GM23248 (cell line): ENCODE measurements around the gene IGF1R.

ENCODE experiments used
- EZH2 ChIP-seq: fragments of 200-600 bp; sonication (generic); IDR thresholded peaks from 2 replicates; pipeline ENCODE4 v1.6.1; 2018; ENCODE audit warnings: antibody characterized with exemption, mild to moderate bottlenecking; ENCODE audit not compliant: insufficient read depth, poor library complexity, severe bottlenecking
- EZH2phosphoT487 ChIP-seq: fragments of 200-600 bp; sonication (generic); IDR thresholded peaks from 2 replicates; pipeline ENCODE4 v1.6.1; 2018; ENCODE audit warnings: antibody characterized with exemption, moderate library complexity, mild to moderate bottlenecking, low read depth; ENCODE audit not compliant: insufficient read depth

GRCh38 chr15:98728082-98728810 is 79.9 kb downstream of the IGF1R start:
- TF ChIP-seq EZH2 (no peak), EZH2phosphoT487 (no peak)
